HG02938 (cell line): Measurements from ENCODE around the gene KCNK10.

Source experiments
- ATAC-seq: cut with Tn5 transposase; IDR thresholded peaks from one replicate; pipeline ENCODE4 v1.9.1; 2021; ENCODE audit warnings: mild to moderate bottlenecking, moderate library complexity; ENCODE audit not compliant: unreplicated experiment

The KCNK10 gene

DNA sequence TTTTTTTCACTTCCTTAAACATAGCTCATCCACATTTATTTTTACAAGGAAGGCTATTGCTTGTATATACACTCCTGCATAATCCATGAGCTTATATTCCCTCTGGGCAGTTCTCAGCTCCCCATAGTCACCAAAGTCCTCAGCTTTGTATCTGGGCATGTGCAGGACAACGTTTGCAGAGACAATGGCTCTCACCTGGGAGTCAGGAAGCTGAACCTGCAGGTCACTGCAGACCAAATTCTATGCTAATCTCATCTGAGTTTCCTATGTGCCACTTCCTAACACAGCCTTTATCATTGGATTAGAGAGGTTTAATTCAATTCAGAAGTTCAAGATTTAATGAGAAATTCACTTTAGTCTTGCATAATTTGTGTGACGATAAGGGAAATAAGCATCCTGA, 131.5 kb downstream of the KCNK10 start:
- no peak for ATAC-seq

GRCh38 chr14:88189417-88190191, 133.5 kb downstream of the KCNK10 start:
- ATAC-seq: peak; percentile 84

GRCh38 chr14:88188745-88189416, 134.2 kb downstream of the KCNK10 start:
- peak; percentile 51 for ATAC-seq

GRCh38 chr14:88185843-88186242, 137.2 kb downstream of the KCNK10 start:
- no peak for ATAC-seq

DNA sequence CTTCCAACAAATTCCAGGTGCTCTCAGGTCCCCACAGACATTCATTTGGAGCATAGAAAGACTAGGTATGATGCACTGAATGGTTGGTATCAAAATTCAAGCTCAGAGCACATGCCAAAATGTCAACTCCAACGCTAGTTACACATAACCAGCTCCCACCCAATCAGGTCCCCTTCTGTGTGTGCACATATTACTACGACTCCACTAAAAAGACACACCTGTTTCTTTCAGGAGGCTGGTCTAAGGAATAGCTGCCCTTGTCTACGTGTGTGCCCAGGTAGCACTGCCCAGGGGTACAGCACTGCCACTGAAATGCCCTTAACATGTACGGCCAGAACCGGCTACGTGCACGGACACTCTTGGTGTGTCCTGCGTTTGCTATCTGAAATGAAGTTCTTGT, 138.1 kb downstream of the KCNK10 start:
- no peak for ATAC-seq

GRCh38 chr14:88181072-88181471, 142.0 kb downstream of the KCNK10 start:
- no peak for ATAC-seq

DNA sequence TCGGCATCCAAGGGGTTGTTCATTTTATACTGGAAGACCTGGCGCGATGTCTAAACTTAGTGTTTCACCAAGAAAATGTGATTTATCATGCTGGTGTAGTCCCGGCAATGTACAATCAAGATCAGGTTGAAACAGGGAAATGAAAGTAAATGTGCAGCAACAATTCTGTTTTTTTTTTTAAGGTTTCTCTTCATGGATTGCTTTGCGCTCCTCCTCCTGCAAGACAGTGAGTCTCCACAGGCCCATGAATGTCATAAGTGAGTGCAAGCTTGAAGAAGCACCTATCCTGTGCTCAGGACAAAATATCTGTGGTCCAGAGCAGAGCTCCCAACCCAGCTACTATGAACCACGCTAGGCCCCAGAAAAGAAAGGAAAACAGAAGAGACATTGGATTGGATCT, 143.4 kb downstream of the KCNK10 start:
- no peak for ATAC-seq

DNA sequence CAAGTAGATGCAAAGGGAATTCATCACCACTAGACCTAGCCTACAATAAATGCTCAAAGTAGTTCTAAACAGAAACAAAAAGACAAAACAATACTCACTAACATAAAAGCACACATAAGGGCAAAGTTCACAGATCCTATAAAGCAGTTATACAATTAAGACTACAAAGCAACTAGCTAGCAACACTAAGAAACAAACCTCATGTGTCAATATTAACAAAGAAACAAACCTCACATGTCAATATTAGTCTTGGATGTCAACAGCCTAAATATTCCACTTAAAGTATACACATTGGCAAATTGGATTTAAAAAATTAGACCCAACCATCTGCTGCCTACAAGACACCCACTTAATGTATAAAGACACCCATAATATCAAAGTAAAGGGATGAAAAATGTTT, 152.7 kb downstream of the KCNK10 start:
- ATAC-seq: no peak

DNA sequence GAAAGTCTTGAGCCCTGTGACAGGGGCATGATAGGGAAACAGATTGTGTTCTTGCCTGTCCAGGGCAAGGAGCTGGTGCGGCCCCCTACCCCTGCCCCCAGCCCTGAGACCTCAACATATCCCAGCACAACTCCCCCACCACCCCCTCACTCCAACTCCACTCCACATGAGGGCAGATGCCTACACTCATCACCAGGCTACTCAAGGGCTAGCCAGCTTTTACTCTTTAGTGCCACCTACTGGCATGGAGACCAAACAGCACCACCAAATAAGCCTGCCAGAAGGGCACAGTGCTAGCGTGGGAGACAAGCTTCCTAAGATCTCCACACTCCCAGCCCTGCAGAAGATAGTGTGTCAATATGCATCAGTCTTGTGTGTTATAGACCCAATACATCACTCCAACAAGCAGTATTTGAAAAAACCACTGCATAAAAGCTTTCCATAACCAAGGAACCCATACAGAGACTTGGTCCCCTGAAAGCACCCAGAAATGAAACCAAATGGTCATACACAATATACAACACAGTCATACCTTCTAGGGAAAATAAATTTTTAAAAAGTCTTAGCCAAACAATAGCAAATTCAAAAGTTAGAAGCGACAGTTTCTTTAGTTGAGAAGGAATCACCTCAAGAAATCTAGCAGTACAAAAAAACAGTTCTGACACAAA, 154.4 kb downstream of the KCNK10 start:
- peak; percentile 73 for ATAC-seq

GRCh38 chr14:88168025-88168424, 155.0 kb downstream of the KCNK10 start:
- no peak for ATAC-seq

DNA sequence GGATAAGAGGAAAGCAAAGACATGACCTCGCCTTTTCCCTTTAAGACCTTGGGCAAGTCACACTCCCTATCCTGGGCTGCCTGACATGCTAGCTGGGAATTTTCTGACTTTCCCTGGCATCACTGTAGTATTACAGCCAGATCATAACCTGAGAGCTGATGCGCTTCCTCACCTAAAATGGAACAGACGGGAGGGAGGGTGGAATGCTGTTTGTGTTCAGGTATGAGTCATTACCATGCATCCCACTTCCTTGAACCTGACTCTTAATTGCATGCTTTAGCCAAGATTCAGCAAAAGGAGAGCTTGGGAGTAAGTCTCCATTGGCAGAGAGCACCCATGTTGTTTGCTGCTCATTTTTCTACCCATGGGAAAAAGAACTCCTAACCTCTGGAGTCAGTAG, 156.5 kb downstream of the KCNK10 start:
- no peak for ATAC-seq

GRCh38 chr14:88164906-88165534, 158.0 kb downstream of the KCNK10 start:
- ATAC-seq: no peak

GRCh38 chr14:88163731-88164255, 159.3 kb downstream of the KCNK10 start:
- no peak for ATAC-seq

DNA sequence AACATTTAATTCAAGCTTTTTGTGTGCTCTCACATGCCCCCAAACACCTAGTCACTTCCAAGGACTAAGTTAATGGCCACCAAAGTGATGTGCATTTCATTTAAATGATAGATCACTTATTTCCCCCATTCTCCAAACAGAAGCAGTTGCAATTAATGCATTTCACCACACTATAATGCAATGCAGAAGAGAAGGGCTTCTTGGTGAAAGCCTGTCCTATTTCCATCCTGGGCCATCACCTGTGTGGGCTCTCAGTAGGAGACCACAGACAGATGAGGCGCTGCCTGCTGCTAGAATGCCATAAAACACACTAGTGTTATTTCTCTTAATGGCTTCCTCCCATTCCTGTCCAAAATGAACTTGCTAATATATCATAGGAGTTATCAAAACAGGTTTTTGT, 166.9 kb downstream of the KCNK10 start:
- no peak for ATAC-seq

DNA sequence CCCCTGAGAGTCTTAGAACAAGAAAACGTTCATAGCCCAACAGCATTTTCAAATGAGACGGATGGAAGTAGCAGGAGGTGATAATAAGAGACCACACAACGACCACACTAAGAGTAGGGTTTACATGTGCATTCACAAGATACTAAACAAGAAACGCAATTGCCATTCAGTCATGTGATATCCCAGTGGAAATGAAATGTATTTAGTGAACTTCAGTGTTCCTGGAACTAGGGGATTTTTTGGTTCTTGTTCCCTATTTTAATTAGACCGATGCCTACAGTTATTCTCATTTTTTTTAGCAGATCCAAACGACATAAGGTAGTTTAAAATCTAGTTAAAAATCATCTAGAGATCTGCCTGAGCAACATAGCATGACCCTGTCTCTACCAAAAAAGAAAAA, 168.1 kb downstream of the KCNK10 start:
- ATAC-seq: no peak

GRCh38 chr14:88154321-88154720, 168.7 kb downstream of the KCNK10 start:
- no peak for ATAC-seq

DNA sequence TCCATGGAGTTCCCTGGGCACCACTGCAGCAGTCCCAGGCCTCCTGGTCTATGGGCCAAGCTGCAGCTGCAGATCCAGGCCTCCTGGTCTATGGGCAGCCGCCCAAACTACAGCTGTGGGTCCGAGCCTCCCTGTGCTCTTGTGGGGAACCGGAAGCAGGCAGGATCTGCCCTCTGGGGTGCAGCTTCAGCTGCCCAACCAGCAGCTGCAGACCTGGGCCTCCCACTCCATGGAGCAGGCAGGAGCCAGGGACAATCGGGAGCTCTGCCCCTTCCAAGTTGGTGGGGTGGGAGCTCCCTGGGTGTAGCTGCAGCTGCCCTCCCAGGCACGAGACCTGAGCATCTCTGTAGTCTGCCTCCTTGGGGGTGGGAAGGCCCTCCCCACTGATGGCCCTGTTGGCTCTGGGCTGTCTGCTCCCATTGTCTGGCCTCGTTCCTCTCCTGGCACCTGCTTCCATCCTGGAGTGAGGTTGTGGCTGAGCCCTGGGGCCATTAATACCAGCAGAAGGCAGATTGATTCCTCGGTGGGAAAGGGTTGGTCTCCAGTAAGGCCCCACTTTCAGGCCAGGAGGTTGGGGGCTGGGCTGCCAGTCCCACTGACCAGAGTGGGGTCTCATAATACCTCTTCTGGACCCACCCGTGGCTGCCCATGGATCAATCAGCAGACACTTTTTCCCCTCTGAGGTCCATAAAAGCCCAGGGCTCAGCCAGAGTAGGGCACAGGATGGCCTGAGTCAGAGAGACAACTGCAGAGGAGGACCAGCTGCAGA, 176.0 kb downstream of the KCNK10 start:
- no peak for ATAC-seq

DNA sequence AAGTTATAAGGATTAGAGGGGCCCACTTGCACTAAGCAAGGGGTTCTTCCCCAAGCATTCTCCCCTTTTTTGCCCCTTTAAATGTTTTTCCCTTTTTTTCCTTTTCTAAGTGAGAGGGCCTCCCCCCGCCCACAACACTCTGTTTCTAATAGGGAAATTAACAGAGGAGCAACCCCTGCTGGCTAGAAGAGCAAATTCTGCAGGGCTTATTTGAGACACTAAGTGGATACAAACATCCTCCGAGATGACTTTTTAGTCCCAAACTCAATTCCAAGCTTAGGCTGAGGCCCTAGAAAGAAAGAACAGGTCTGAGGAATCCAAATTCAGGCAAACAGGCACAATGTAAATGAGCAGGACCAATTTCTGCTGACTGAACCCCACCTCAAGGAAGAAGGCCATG, 179.3 kb downstream of the KCNK10 start:
- ATAC-seq: no peak

GRCh38 chr14:88142997-88143396, 180.1 kb downstream of the KCNK10 start:
- ATAC-seq: no peak

- no peak for ATAC-seq
These were observed 182.2 kb downstream of the KCNK10 start for GRCh38 chr14:88140874-88141273.

GRCh38 chr14:88137327-88137726, 185.7 kb downstream of the KCNK10 start:
- ATAC-seq: no peak
